GM23338 (cell line): Measurements from ENCODE around the gene BICDL2. TPM values are rescaled to one million over a fixed set of nuclear protein-coding genes. Genes with fewer than 3 reads are reported as not detected.

ENCODE experiments used
- ATAC-seq: fragments of 200-7000 bp; cut with Tn5 transposase; 3 replicates; pipeline ENCODE4 v1.9.1; 2020
- DNase-seq: peaks from one replicate; pipeline ENCODE4 v3.0.0-alpha.2; 2015; ENCODE audit warnings: low spot score
- H2AFZ ChIP-seq: fragments of 200-600 bp; sonication (generic); 2 replicates; pipeline ENCODE4 v1.8.0; 2016; ENCODE audit warnings: antibody characterized with exemption, mild to moderate bottlenecking, moderate library complexity
- H3F3A ChIP-seq: fragments of 200-600 bp; sonication (generic); replicated peaks from 2 replicates; pipeline ENCODE4 v1.8.0; 2017; ENCODE audit warnings: antibody characterized with exemption, mixed run types, low read depth
- H3K27ac ChIP-seq: fragments of 200-600 bp; sonication (generic); 2 replicates; pipeline ENCODE4 v1.6.1; 2016; ENCODE audit warnings: low read depth
- H3K27me3 ChIP-seq: fragments of 200-600 bp; sonication (generic); 2 replicates; pipeline ENCODE4 v1.8.0; 2016; ENCODE audit warnings: mild to moderate bottlenecking, mixed run types, moderate library complexity; ENCODE audit not compliant: insufficient read depth
- H3K36me3 ChIP-seq: fragments of 200-600 bp; sonication (generic); 2 replicates; pipeline ENCODE4 v1.8.0; 2016; ENCODE audit warnings: mild to moderate bottlenecking; ENCODE audit not compliant: insufficient read depth
- H3K4me1 ChIP-seq: fragments of 200-600 bp; sonication (generic); 2 replicates; pipeline ENCODE4 v1.8.0; 2016; ENCODE audit warnings: mild to moderate bottlenecking, moderate library complexity; ENCODE audit not compliant: insufficient read depth
- H3K4me2 ChIP-seq: fragments of 200-600 bp; sonication (generic); 2 replicates; pipeline ENCODE4 v1.7.1; 2017; ENCODE audit warnings: mixed run types
- H3K4me3 ChIP-seq: fragments of 200-600 bp; sonication (generic); 2 replicates; pipeline ENCODE4 v1.6.1; 2016; ENCODE audit warnings: mixed run types
- H3K79me2 ChIP-seq: fragments of 200-600 bp; sonication (generic); replicated peaks from 2 replicates; pipeline ENCODE4 v1.8.0; 2017; ENCODE audit warnings: mild to moderate bottlenecking; ENCODE audit not compliant: insufficient read depth
- H3K9me2 ChIP-seq: fragments of 200-600 bp; sonication (generic); 2 replicates; pipeline ENCODE4 v1.8.0; 2017; ENCODE audit not compliant: insufficient read depth
- H4K20me1 ChIP-seq: fragments of 200-600 bp; sonication (generic); replicated peaks from 2 replicates; pipeline ENCODE4 v1.8.0; 2017; ENCODE audit warnings: mild to moderate bottlenecking; ENCODE audit not compliant: insufficient read depth
- H3K27ac Mint-ChIP-seq: 2 replicates; pipeline ENCODE4 v1.8.0; 2020; ENCODE audit warnings: inconsistent platforms, mild to moderate bottlenecking, moderate library complexity, mixed read lengths
- H3K27me3 Mint-ChIP-seq: 3 replicates; pipeline ENCODE4 v1.8.0; 2022; ENCODE audit warnings: low read depth, mild to moderate bottlenecking, moderate library complexity, mixed read lengths, inconsistent platforms; ENCODE audit not compliant: insufficient read depth, poor library complexity
- H3K36me3 Mint-ChIP-seq: 3 replicates; pipeline ENCODE4 v1.8.0; 2021; ENCODE audit warnings: low read depth, mild to moderate bottlenecking, inconsistent platforms, moderate library complexity, mixed read lengths
- H3K4me1 Mint-ChIP-seq: 3 replicates; pipeline ENCODE4 v1.8.0; 2020; ENCODE audit warnings: mild to moderate bottlenecking, inconsistent platforms, mixed read lengths
- H3K4me3 Mint-ChIP-seq: 3 replicates; pipeline ENCODE4 v1.8.0; 2021; ENCODE audit warnings: moderate library complexity, mild to moderate bottlenecking, inconsistent platforms, mixed read lengths
- H3K9me3 Mint-ChIP-seq: 3 replicates; pipeline ENCODE4 v1.8.0; 2020; ENCODE audit warnings: moderate library complexity, mild to moderate bottlenecking, inconsistent platforms, mixed read lengths
- CREB1 ChIP-seq: fragments of 250-450 bp; sonication (Bioruptor Pico); IDR thresholded peaks from 2 replicates; pipeline ENCODE4 v1.5.0; 2020; ENCODE audit warnings: low read depth, mild to moderate bottlenecking, moderate library complexity
- CTCF ChIP-seq, 2 experiments: fragments of 200-600 bp in 1 of 2; sonication (generic) in 1 of 2; conservative IDR thresholded peaks; 2 replicates each; pipeline versions ENCODE4 v1.5.1 to v1.6.1; 2016 to 2017; ENCODE audit warnings: antibody characterized with exemption in 2 of 2, low read depth in 2 of 2, mild to moderate bottlenecking in 2 of 2, moderate library complexity in 1 of 2
- ETS1 ChIP-seq: IDR thresholded peaks from 2 replicates; pipeline ENCODE4 v1.6.1; 2016; ENCODE audit warnings: antibody characterized with exemption
- EZH2 ChIP-seq: fragments of 200-600 bp; sonication (generic); IDR thresholded peaks from one replicate; pipeline ENCODE4 v1.8.0; 2017; ENCODE audit warnings: antibody characterized with exemption, mild to moderate bottlenecking, low read depth; ENCODE audit not compliant: unreplicated experiment
- EZH2phosphoT487 ChIP-seq: fragments of 200-600 bp; sonication (generic); IDR thresholded peaks from one replicate; pipeline ENCODE4 v1.8.1; 2018; ENCODE audit warnings: antibody characterized with exemption; ENCODE audit not compliant: unreplicated experiment
- JUNB ChIP-seq: IDR thresholded peaks from one replicate; pipeline ENCODE4 v1.6.1; 2016; ENCODE audit warnings: antibody characterized with exemption; ENCODE audit not compliant: unreplicated experiment
- NANOG ChIP-seq: IDR thresholded peaks from 2 replicates; pipeline ENCODE4 v1.6.1; 2016; ENCODE audit warnings: antibody characterized with exemption, borderline replicate concordance
- POLR2AphosphoS5 ChIP-seq: IDR thresholded peaks from 2 replicates; pipeline ENCODE4 v1.6.1; 2016; ENCODE audit warnings: antibody characterized with exemption, low read depth
- REST ChIP-seq: IDR thresholded peaks from one replicate; pipeline ENCODE4 v1.6.1; 2018; ENCODE audit warnings: antibody characterized with exemption; ENCODE audit not compliant: unreplicated experiment
- STAT1 ChIP-seq: IDR thresholded peaks from one replicate; pipeline ENCODE4 v1.6.1; 2016; ENCODE audit warnings: antibody characterized with exemption; ENCODE audit not compliant: unreplicated experiment
- ZNF114 ChIP-seq: fragments of 250-450 bp; sonication (Bioruptor Pico); IDR thresholded peaks from 2 replicates; pipeline ENCODE4 v1.5.0; 2020; ENCODE audit warnings: mild to moderate bottlenecking, moderate library complexity
- ZNF331 ChIP-seq: fragments of 250-450 bp; sonication (Bioruptor Pico); IDR thresholded peaks from 2 replicates; pipeline ENCODE4 v1.5.0; 2020; ENCODE audit warnings: low read depth, mild to moderate bottlenecking, moderate library complexity
- ZNF462 ChIP-seq: fragments of 250-450 bp; sonication (Bioruptor Pico); IDR thresholded peaks from 2 replicates; pipeline ENCODE4 v1.5.0; 2020; ENCODE audit warnings: mild to moderate bottlenecking, moderate library complexity
- polyA plus RNA-seq: library from polyadenylated mRNA; unstranded; fragments of >200 nt; fragmentation: Nextera tagmentation; extraction: Ambion mirVana; gene quantifications from 2 replicates; pipeline ENCODE4 v1.2.1, GENCODE V29; 2016
- total RNA-seq: library from RNA; depleted of rRNA; stranded (reverse); fragments of >200 nt; shearing (Covaris generic); gene quantifications from 2 replicates; pipeline ENCODE4 v1.2.3, GENCODE V29; 2014

Gene BICDL2
- total and polyA plus RNA-seq, 2 experiments from 2014 or later, result 12.7 to 18.4 TPM

GRCh38 chr16:3045758-3046640 is 9.3 kb upstream of the BICDL2 start, which contains the start of gene MMP25:
Gene MMP25, plus strand, starts transcription at chr16:3046561. Its CDS starts 357 bp downstream, at chr16:3046918.
- Histone ChIP-seq H3K27ac (0 out of 2 replicates have a peak within 1 kb of the TSS, but pooled peaks have one; percentile 32), H3K4me3 (peak within 1 kb of the TSS; percentile 94), H2AFZ (peak within 1 kb of the TSS; percentile 78), H4K20me1 (peaks cover 9% of the 10 kb centered on the region), H3K4me2 (peak within 1 kb of the TSS; percentile 96), H3F3A (peaks cover 17% of the 10 kb centered on the region), H3K79me2 (peaks cover 5% of the 10 kb centered on the region), H3K36me3 (no peaks in the 10 kb centered on the region), H3K4me1 (peaks cover 17% of the 10 kb centered on the region; the same call in 1 of the 2 replicates), H3K9me2 (no peaks in the 10 kb centered on the region), H3K27me3 (peaks cover 39% of the 10 kb centered on the region)
- Mint-ChIP-seq H3K27ac (peak within 1 kb of the TSS; percentile 85; the same call in 1 of the 2 replicates), H3K9me3 (peaks cover 7% of the 10 kb centered on the region; the same call in 2 of the 3 replicates), H3K27me3 (peaks cover 29% of the 10 kb centered on the region), H3K4me1 (peaks cover 15% of the 10 kb centered on the region), H3K36me3 (peaks cover 31% of the 10 kb centered on the region), H3K4me3 (peak within 1 kb of the TSS; percentile 84)
- DNase-seq, result peak; percentile 71
- TF ChIP-seq STAT1 (no peak), ZNF462 (CRISPR knock-in tag) (no peak), JUNB (no peak), CREB1 (CRISPR knock-in tag) (no peak), EZH2 (no peak), ZNF331 (CRISPR knock-in tag) (no peak), EZH2phosphoT487 (no peak), POLR2AphosphoS5 (peak; percentile 60; the same call in 1 of the 2 replicates), NANOG (no peak), ETS1 (peak; percentile 34; the same call in 1 of the 2 replicates), ZNF114 (CRISPR knock-in tag) (no peak), REST (no peak), CTCF (conservative IDR thresholded peaks at IDR 0.05; ENCODE audit: low read depth in 2 of 2) (no peak)
- ATAC-seq, result peak; percentile 58
